GM19238 (cell line): ENCODE data around the gene DNER.
"Not testable (repeated sequence)": the region's sequence is repeated elsewhere in the genome, so short reads cannot be mapped to it uniquely, and the experiment has no call there.

Experiments used
- DNase-seq: peaks from one replicate; pipeline ENCODE4 v3.0.0; 2011; ENCODE audit warnings: low spot score; ENCODE audit not compliant: insufficient read length

The DNER gene

GRCh38 chr2:229407170-229407569 lies 307.2 kb downstream of the DNER start:
- no peak for DNase-seq

- no peak for DNase-seq
Measured at GRCh38 chr2:229405796-229406195, 308.6 kb downstream of the DNER start.

- DNase-seq, result no peak
Measured at GRCh38 chr2:229403296-229403695, 311.1 kb downstream of the DNER start.

- no peak for DNase-seq
Measured at GRCh38 chr2:229401171-229401865, 313.0 kb downstream of the DNER start.

GRCh38 chr2:229393926-229394325 lies 320.4 kb downstream of the DNER start:
- DNase-seq, result no peak

GRCh38 chr2:229392196-229392595 lies 322.2 kb downstream of the DNER start:
- no peak for DNase-seq

GRCh38 chr2:229388731-229389130 lies 325.6 kb downstream of the DNER start:
- no peak for DNase-seq

GRCh38 chr2:229387866-229388265 lies 326.5 kb downstream of the DNER start:
- DNase-seq, result no peak

- DNase-seq, result no peak
Measured at GRCh38 chr2:229380101-229380625, 334.2 kb downstream of the DNER start.

GRCh38 chr2:229378386-229378785 lies 336.0 kb downstream of the DNER start:
- DNase-seq, result no peak

GRCh38 chr2:229376866-229377265 lies 337.5 kb downstream of the DNER start:
- DNase-seq, result no peak

GRCh38 chr2:229375251-229375650 lies 339.1 kb downstream of the DNER start:
- DNase-seq, result no peak

GRCh38 chr2:229373311-229373710 lies 341.0 kb downstream of the DNER start:
- not testable (repeated sequence) for DNase-seq

GRCh38 chr2:229372207-229372606 lies 342.1 kb downstream of the DNER start:
- DNase-seq, result no peak

- DNase-seq, result no peak
Measured at GRCh38 chr2:229371086-229371485, 343.3 kb downstream of the DNER start.

GRCh38 chr2:229370509-229370908 lies 343.8 kb downstream of the DNER start:
- DNase-seq, result no peak

- DNase-seq, result no peak
Measured at GRCh38 chr2:229363185-229363814, 351.1 kb downstream of the DNER start.

GRCh38 chr2:229350883-229351282 lies 363.5 kb downstream of the DNER start:
- DNase-seq, result no peak

GRCh38 chr2:229350117-229350805 lies 364.1 kb downstream of the DNER start:
- no peak for DNase-seq

- no peak for DNase-seq
Measured at GRCh38 chr2:229348128-229348527, 366.2 kb downstream of the DNER start.

- no peak for DNase-seq
Measured at GRCh38 chr2:229346816-229347540, 367.4 kb downstream of the DNER start.

GRCh38 chr2:229344955-229345354 lies 369.4 kb downstream of the DNER start:
- no peak for DNase-seq
